Measurements from ENCODE around the gene MKRN2. TPM values are rescaled to one million over a fixed set of nuclear protein-coding genes. Genes with fewer than 3 reads are reported as not detected.
A peak's percentile ranks its signal among the peaks of the same experiment; 100 is the strongest.

Gene MKRN2
- total and polyA plus RNA-seq, 9 of the 15 experiments (the other 6 are each of a cell fraction or from before 2014, with no cell fraction given), result 29.4 to 63.2 (median 42.9) TPM

DNA sequence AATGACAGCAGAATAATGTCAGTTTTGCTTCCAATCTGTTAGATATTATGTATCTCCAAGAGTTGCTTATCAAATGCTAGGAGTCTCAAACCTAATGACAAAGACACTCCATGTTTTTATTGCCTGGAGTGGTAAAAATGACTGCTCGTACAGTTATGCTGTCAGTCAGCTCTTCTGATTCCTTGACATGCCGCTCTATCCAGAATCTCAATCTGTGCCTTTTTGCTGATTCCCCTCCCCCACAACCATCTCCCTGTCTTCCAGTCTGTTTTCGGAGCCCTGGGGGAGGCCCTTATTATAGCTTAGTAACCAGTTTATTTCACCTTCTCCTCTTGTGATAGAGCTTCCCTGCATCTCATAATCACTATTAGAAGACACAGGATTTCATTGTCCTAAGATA, 2.6 kb downstream of the MKRN2 start:
- 37% methylated on average over 3 of the region's 3 CpGs for WGBS (ENCODE audit: insufficient coverage, low coverage, missing lambda C conversion rate)
- H3K27ac ChIP-seq (ENCODE audit: extremely low read depth, low read depth, low read length), result no peak overlapping the region
- H3K9me3 ChIP-seq (replicated peaks; ENCODE audit: control insufficient read depth, insufficient read depth, low read depth, low read length), result no peaks in the 10 kb centered on the region
- FAIRE-seq (no peak), ATAC-seq (no peak), DNase-seq (ENCODE audit: extremely low read depth in 1 of 4, low spot score in 3 of 4) (peak in 1 of 4 experiments; percentile 35)
- in situ Hi-C loops (cut with MboI), result no loop called here
- TF ChIP-seq, protein P1, sequence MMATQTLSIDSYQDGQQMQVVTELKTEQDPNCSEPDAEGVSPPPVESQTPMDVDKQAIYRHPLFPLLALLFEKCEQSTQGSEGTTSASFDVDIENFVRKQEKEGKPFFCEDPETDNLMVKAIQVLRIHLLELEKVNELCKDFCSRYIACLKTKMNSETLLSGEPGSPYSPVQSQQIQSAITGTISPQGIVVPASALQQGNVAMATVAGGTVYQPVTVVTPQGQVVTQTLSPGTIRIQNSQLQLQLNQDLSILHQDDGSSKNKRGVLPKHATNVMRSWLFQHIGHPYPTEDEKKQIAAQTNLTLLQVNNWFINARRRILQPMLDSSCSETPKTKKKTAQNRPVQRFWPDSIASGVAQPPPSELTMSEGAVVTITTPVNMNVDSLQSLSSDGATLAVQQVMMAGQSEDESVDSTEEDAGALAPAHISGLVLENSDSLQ (IDR thresholded peaks at IDR 0.05), result peak; percentile 66
- TF ChIP-seq, protein P2, sequence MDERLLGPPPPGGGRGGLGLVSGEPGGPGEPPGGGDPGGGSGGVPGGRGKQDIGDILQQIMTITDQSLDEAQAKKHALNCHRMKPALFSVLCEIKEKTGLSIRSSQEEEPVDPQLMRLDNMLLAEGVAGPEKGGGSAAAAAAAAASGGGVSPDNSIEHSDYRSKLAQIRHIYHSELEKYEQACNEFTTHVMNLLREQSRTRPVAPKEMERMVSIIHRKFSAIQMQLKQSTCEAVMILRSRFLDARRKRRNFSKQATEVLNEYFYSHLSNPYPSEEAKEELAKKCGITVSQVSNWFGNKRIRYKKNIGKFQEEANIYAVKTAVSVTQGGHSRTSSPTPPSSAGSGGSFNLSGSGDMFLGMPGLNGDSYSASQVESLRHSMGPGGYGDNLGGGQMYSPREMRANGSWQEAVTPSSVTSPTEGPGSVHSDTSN (CRISPR knock-in tag; IDR thresholded peaks at IDR 0.05; ENCODE audit: low read depth), result no peak
- TF ChIP-seq, protein P2 (tag; conservative IDR thresholded peaks at IDR 0.05; ENCODE audit: low read depth), result peak; percentile 28; the same call in 1 of the 2 replicates
- TF ChIP-seq HDAC1 (IDR thresholded peaks at IDR 0.05) (peak in 1 of 2 experiments; percentile 43; a peak in 1 of 4 replicates), MYNN (IDR thresholded peaks at IDR 0.05) (no peak), MYNN (CRISPR knock-in tag; IDR thresholded peaks at IDR 0.05) (no peak), KDM1A (IDR thresholded peaks at IDR 0.05) (peak; percentile 64 to 70; a peak in 3 of 4 replicates), SMAD4 (CRISPR knock-in tag; conservative IDR thresholded peaks at IDR 0.05) (no peak), MEIS2 (IDR thresholded peaks at IDR 0.05; ENCODE audit: partially characterized antibody) (no peak)
- H3K4me2 ChIP-seq (ENCODE audit: insufficient read depth, low read length), result peak overlapping the region; percentile 94; the same call in 1 of the 2 replicates
- H3K4me1 ChIP-seq (replicated peaks in 1 of 2; ENCODE audit: control insufficient read depth in 2 of 2, insufficient read depth in 2 of 2, low read length in 2 of 2), result peaks cover 13 to 27% of the 10 kb centered on the region in 2 experiments
- H3K9ac ChIP-seq (ENCODE audit: insufficient read depth in 1 of 2, low read depth in 2 of 2, low read length in 2 of 2), result peak overlapping the region in 1 of 2 experiments; percentile 82; a peak in 1 of 4 replicates
- no peak overlapping the region for H3K4me3 ChIP-seq
- peaks cover 51% of the 10 kb centered on the region for H4K20me1 ChIP-seq (replicated peaks; ENCODE audit: control insufficient read depth, insufficient read depth, low read length)
- peaks cover 2% of the 10 kb centered on the region; the same call in 1 of the 3 replicates for H3K36me3 ChIP-seq (ENCODE audit: control insufficient read depth, insufficient read depth, low read length)
- intact Hi-C loops (cut with micrococcal nuclease), result loop anchor here (5.0 kb wide), 2 partner anchors 103 to 283 kb away; partner anchors contain the start of genes RAF1 and RPL32
- no TSS peak for BruUV-seq (replicated peaks)
- no peak overlapping the region for H2AFZ ChIP-seq (ENCODE audit: low read depth, low read length)
- peaks cover 74% of the 10 kb centered on the region for H3K79me2 ChIP-seq (ENCODE audit: control insufficient read depth, insufficient read depth, low read length)
- ChIA-PET CTCF (ENCODE audit: low intra/inter-chr PET ratio) (no interaction called here), POLR2A (interaction anchor here (1.1 to 1.6 kb wide), 4 partner anchors 9 to 273 kb away, joined by 3 to 4 read pairs (median 4); no protein-coding TSS in a partner anchor)
- H3K9me1 ChIP-seq (ENCODE audit: control insufficient read depth, insufficient read depth, low read length), result peaks cover 7% of the 10 kb centered on the region
- H3K27me3 ChIP-seq (ENCODE audit: control insufficient read depth in 2 of 2, insufficient read depth in 2 of 2, low read length in 2 of 2), result no peaks in the 10 kb centered on the region
